H9 (cell line): ENCODE data around the gene ARHGEF38. TPM values are rescaled to one million over a fixed set of nuclear protein-coding genes. Genes with fewer than 3 reads are reported as not detected.

Experiments
- DNase-seq: peaks from one replicate; pipeline ENCODE4 v3.0.0-alpha.2; 2017
- H2AFZ ChIP-seq: one replicate; pipeline ENCODE4 v1.6.1; 2013; ENCODE audit warnings: mild to moderate bottlenecking, low read length, control low read depth, moderate library complexity
- H2AK5ac ChIP-seq: 2 replicates; pipeline ENCODE4 v1.6.1; 2013; ENCODE audit warnings: low read length, control low read depth, mixed read lengths; ENCODE audit not compliant: insufficient read length
- H2BK120ac ChIP-seq: one replicate; pipeline ENCODE4 v1.6.1; 2013; ENCODE audit warnings: low read depth, mild to moderate bottlenecking, low read length, control low read depth, inconsistent platforms; ENCODE audit not compliant: poor library complexity, severe bottlenecking
- H2BK12ac ChIP-seq: 2 replicates; pipeline ENCODE4 v1.6.1; 2013; ENCODE audit warnings: low read length, control low read depth, mixed read lengths, low read depth; ENCODE audit not compliant: insufficient read length
- H2BK15ac ChIP-seq: 2 replicates; pipeline ENCODE4 v1.6.1; 2013; ENCODE audit warnings: low read depth, low read length, control low read depth
- H2BK20ac ChIP-seq: one replicate; pipeline ENCODE4 v1.6.1; 2013; ENCODE audit warnings: low read depth, mild to moderate bottlenecking, low read length, control low read depth, inconsistent platforms; ENCODE audit not compliant: poor library complexity, severe bottlenecking
- H2BK5ac ChIP-seq: 2 replicates; pipeline ENCODE4 v1.6.1; 2013; ENCODE audit warnings: low read length, control low read depth, mixed read lengths; ENCODE audit not compliant: insufficient read length
- H3K14ac ChIP-seq: 2 replicates; pipeline ENCODE4 v1.6.1; 2013; ENCODE audit warnings: low read length, control low read depth; ENCODE audit not compliant: insufficient read depth
- H3K18ac ChIP-seq: 2 replicates; pipeline ENCODE4 v1.6.1; 2013; ENCODE audit warnings: low read depth, mild to moderate bottlenecking, mixed read lengths, low read length, control low read depth; ENCODE audit not compliant: insufficient read length
- H3K23ac ChIP-seq: 2 replicates; pipeline ENCODE4 v1.6.1; 2013; ENCODE audit warnings: low read length, control low read depth, mixed read lengths, low read depth; ENCODE audit not compliant: insufficient read length
- H3K23me2 ChIP-seq: 2 replicates; pipeline ENCODE4 v1.6.1; 2013; ENCODE audit warnings: low read depth, mild to moderate bottlenecking, mixed read lengths, low read length, control low read depth; ENCODE audit not compliant: insufficient read length, poor library complexity, severe bottlenecking
- H3K27ac ChIP-seq: 2 replicates; pipeline ENCODE4 v1.5.1; 2013; ENCODE audit warnings: low read length, control low read depth, mixed read lengths, low read depth; ENCODE audit not compliant: insufficient read length
- H3K27me3 ChIP-seq: 2 replicates; pipeline ENCODE4 v1.6.1; 2013; ENCODE audit warnings: low read length, control low read depth, inconsistent platforms; ENCODE audit not compliant: insufficient read depth
- H3K4ac ChIP-seq: 2 replicates; pipeline ENCODE4 v1.6.1; 2013; ENCODE audit warnings: low read depth, mild to moderate bottlenecking, control low read depth, inconsistent platforms, low read length, moderate library complexity
- H3K4me1 ChIP-seq: 2 replicates; pipeline ENCODE4 v1.6.1; 2013; ENCODE audit warnings: low read length, control low read depth, inconsistent platforms; ENCODE audit not compliant: insufficient read depth
- H3K4me2 ChIP-seq: 2 replicates; pipeline ENCODE4 v1.6.1; 2013; ENCODE audit warnings: low read length, control low read depth, mixed read lengths; ENCODE audit not compliant: insufficient read length, insufficient read depth
- H3K56ac ChIP-seq: 2 replicates; pipeline ENCODE4 v1.6.1; 2013; ENCODE audit warnings: low read depth, mild to moderate bottlenecking, mixed read lengths, low read length, control low read depth; ENCODE audit not compliant: insufficient read length
- H3K79me1 ChIP-seq: 2 replicates; pipeline ENCODE4 v1.6.1; 2013; ENCODE audit warnings: low read depth, mild to moderate bottlenecking, moderate library complexity, low read length, control low read depth, inconsistent platforms; ENCODE audit not compliant: insufficient read depth, poor library complexity, severe bottlenecking
- H3K79me2 ChIP-seq: 2 replicates; pipeline ENCODE4 v1.6.1; 2013; ENCODE audit warnings: low read length, control low read depth, inconsistent platforms; ENCODE audit not compliant: insufficient read depth
- H3K9ac ChIP-seq: 2 replicates; pipeline ENCODE4 v1.6.1; 2013; ENCODE audit warnings: low read length, control low read depth, mixed read lengths; ENCODE audit not compliant: insufficient read length; ENCODE audit errors: extremely low read depth
- H3K9me3 ChIP-seq: one replicate; pipeline ENCODE4 v1.6.1; 2013; ENCODE audit warnings: low read depth, low read length, inconsistent platforms; ENCODE audit not compliant: control insufficient read depth
- H3T11ph ChIP-seq: one replicate; pipeline ENCODE4 v1.6.1; 2013; ENCODE audit warnings: mild to moderate bottlenecking, low read length, control low read depth, inconsistent platforms
- H4K20me1 ChIP-seq: one replicate; pipeline ENCODE4 v1.6.1; 2013; ENCODE audit not compliant: control insufficient read depth, insufficient read length, insufficient read depth
- H4K5ac ChIP-seq: 2 replicates; pipeline ENCODE4 v1.6.1; 2013; ENCODE audit warnings: low read depth, mild to moderate bottlenecking, mixed read lengths, low read length, control low read depth; ENCODE audit not compliant: insufficient read length
- H4K8ac ChIP-seq: replicated peaks from 2 replicates; pipeline ENCODE4 v1.6.1; 2013; ENCODE audit warnings: low read length, control low read depth, mixed read lengths, low read depth; ENCODE audit not compliant: insufficient read length
- H4K91ac ChIP-seq: 2 replicates; pipeline ENCODE4 v1.6.1; 2013; ENCODE audit warnings: low read depth, mild to moderate bottlenecking, moderate library complexity, mixed read lengths, low read length, control low read depth; ENCODE audit not compliant: insufficient read length
- H3K27ac Mint-ChIP-seq, 3 experiments: 2 replicates in 2 of 3; 3 replicates in 1 of 3; pipeline ENCODE4 v1.8.0; 2020 to 2021; ENCODE audit warnings: mixed read lengths in 3 of 3, mild to moderate bottlenecking in 1 of 3, moderate library complexity in 1 of 3
- H3K27me3 Mint-ChIP-seq: 2 replicates; pipeline ENCODE4 v1.8.0; 2021; ENCODE audit warnings: low read depth, mild to moderate bottlenecking, moderate library complexity, mixed read lengths
- H3K36me3 Mint-ChIP-seq, 3 experiments: 2 replicates in 2 of 3; 3 replicates in 1 of 3; pipeline ENCODE4 v1.8.0; 2020 to 2021; ENCODE audit warnings: low read depth in 3 of 3, mixed read lengths in 3 of 3; ENCODE audit not compliant: insufficient read depth in 1 of 3
- H3K4me1 Mint-ChIP-seq, 2 experiments: 2 replicates each; pipeline ENCODE4 v1.8.0; 2020; ENCODE audit warnings: mixed read lengths in 2 of 2
- H3K4me3 Mint-ChIP-seq, 2 experiments: 2 replicates in 1 of 2; 3 replicates in 1 of 2; pipeline ENCODE4 v1.8.0; 2020 to 2021; ENCODE audit warnings: mild to moderate bottlenecking in 2 of 2, mixed read lengths in 2 of 2, moderate library complexity in 1 of 2
- H3K9me3 Mint-ChIP-seq, 2 experiments: 2 replicates in 1 of 2; 3 replicates in 1 of 2; pipeline ENCODE4 v1.8.0; 2020; ENCODE audit warnings: mild to moderate bottlenecking in 2 of 2, mixed read lengths in 2 of 2, moderate library complexity in 1 of 2
- CTCF ChIP-seq: fragments of 200-600 bp; sonication (generic); conservative IDR thresholded peaks from 3 replicates; pipeline ENCODE4 v1.8.0; 2021; ENCODE audit warnings: antibody characterized with exemption, mild to moderate bottlenecking
- WGBS: extraction: QIAGEN DNeasy Blood & Tissue Kit; methylation state at CpG from one replicate; pipeline ENCODE4 v1.1.7; 2013; ENCODE audit warnings: missing lambda C conversion rate, low lambda C conversion rate, mixed read lengths; ENCODE audit not compliant: insufficient read length; ENCODE audit errors: extremely low coverage; 5-methylcytosine and 5-hydroxymethylcytosine counted together
- total RNA-seq: library from RNA; stranded (reverse); gene quantifications from 2 replicates; pipeline ENCODE4 v1.2.1, GENCODE V29; 2021

Gene ARHGEF38
- total RNA-seq, 1 experiment from 2014 or later: not detected

GRCh38 chr4:105594099-105595010 lies 41.9 kb downstream of the ARHGEF38 start:
- H3K14ac ChIP-seq: no peak overlapping the region
- H4K20me1 ChIP-seq: no peaks in the 10 kb centered on the region
- no peak overlapping the region for H3K18ac ChIP-seq
- no peak overlapping the region for H2AK5ac ChIP-seq
- no peak overlapping the region for H3K9ac ChIP-seq
- H3T11ph ChIP-seq: no peak overlapping the region
- Mint-ChIP-seq H3K9me3 (no peaks in the 10 kb centered on the region), H3K4me1 (no peaks in the 10 kb centered on the region), H3K36me3 (no peaks in the 10 kb centered on the region), H3K27ac (no peak overlapping the region), H3K27me3 (peaks cover 47% of the 10 kb centered on the region), H3K4me3 (no peak overlapping the region)
- H3K4ac ChIP-seq: no peak overlapping the region
- no peaks in the 10 kb centered on the region for H3K4me1 ChIP-seq
- H2BK120ac ChIP-seq: no peak overlapping the region
- no peak overlapping the region for H2AFZ ChIP-seq
- no peak for DNase-seq
- no CpG with 5 or more reads among the region's 7 CpGs for WGBS
- no peak overlapping the region for H2BK15ac ChIP-seq
- H3K4me2 ChIP-seq: no peak overlapping the region
- no peak overlapping the region for H4K8ac ChIP-seq
- H3K27me3 ChIP-seq: no peaks in the 10 kb centered on the region
- no peaks in the 10 kb centered on the region for H3K9me3 ChIP-seq
- no peak overlapping the region for H2BK5ac ChIP-seq
- no peaks in the 10 kb centered on the region for H3K79me1 ChIP-seq
- H4K5ac ChIP-seq: no peak overlapping the region
- no peak overlapping the region for H2BK20ac ChIP-seq
- no peak overlapping the region for H3K56ac ChIP-seq
- no peaks in the 10 kb centered on the region for H3K79me2 ChIP-seq
- no peak overlapping the region for H3K27ac ChIP-seq
- H4K91ac ChIP-seq: no peak overlapping the region
- no peak overlapping the region for H3K23ac ChIP-seq
- no peak overlapping the region for H2BK12ac ChIP-seq
- TF ChIP-seq CTCF: no peak
- no peaks in the 10 kb centered on the region for H3K23me2 ChIP-seq
